Heart left ventricle (tissue), 16 donors: ENCODE data around the gene HEATR9. TPM values are rescaled to one million over a fixed set of nuclear protein-coding genes. Genes with fewer than 3 reads are reported as not detected.

Source experiments
- ATAC-seq, 4 donors: fragments of 200-7000 bp; cut with Tn5 transposase; one replicate each; pipeline ENCODE4 v1.9.1; 2020 to 2022; ENCODE audit warnings: moderate library complexity in 4 of 4, mild to moderate bottlenecking in 3 of 4, moderate number of reproducible peaks in 1 of 4
- DNase-seq, 5 donors: peaks; one replicate each; pipeline ENCODE4 v3.0.0-alpha.2; 2020
- H3K27ac ChIP-seq, 12 donors: fragments of 200-600 bp; sonication (generic) in 4 of 12; one replicate each; pipeline versions ENCODE4 v1.5.0 to v1.8.0; 2016 to 2022; ENCODE audit warnings: mild to moderate bottlenecking in 2 of 12
- H3K27me3 ChIP-seq, 9 donors: fragments of 200-600 bp; sonication (generic) in 2 of 9; one replicate each; pipeline versions ENCODE4 v1.5.1 to v1.8.0; 2016 to 2022; ENCODE audit warnings: mild to moderate bottlenecking in 3 of 9
- H3K36me3 ChIP-seq, 9 donors: fragments of 200-600 bp; sonication (generic) in 2 of 9; one replicate each; pipeline versions ENCODE4 v1.5.0 to v1.8.0; 2018 to 2022; ENCODE audit warnings: mild to moderate bottlenecking in 2 of 9
- H3K4me1 ChIP-seq, 12 donors: fragments of 200-600 bp; sonication (generic) in 4 of 12; one replicate each; pipeline versions ENCODE4 v1.5.0 to v1.8.0; 2016 to 2022; ENCODE audit warnings: mild to moderate bottlenecking in 3 of 12
- H3K4me3 ChIP-seq, 12 donors: fragments of 200-600 bp; sonication (generic) in 4 of 12; one replicate each; pipeline versions ENCODE4 v1.5.0 to v1.8.0; 2017 to 2022; ENCODE audit warnings: mild to moderate bottlenecking in 9 of 12, moderate library complexity in 4 of 12
- H3K9me3 ChIP-seq, 12 donors: fragments of 200-600 bp; sonication (generic) in 4 of 12; one replicate each; pipeline versions ENCODE4 v1.5.0 to v1.8.0; 2016 to 2022; ENCODE audit warnings: mild to moderate bottlenecking in 1 of 12
- POLR2A ChIP-seq, 2 donors: fragments of 450-650 bp; IDR thresholded peaks; one replicate each; pipeline ENCODE4 v1.6.1; 2017; ENCODE audit warnings: antibody characterized with exemption in 2 of 2, mild to moderate bottlenecking in 2 of 2, moderate library complexity in 2 of 2
- WGBS, 4 donors: extraction: QIAGEN DNeasy Blood & Tissue Kit in 2 of 4; methylation state at CpG; one replicate each; pipeline versions ENCODE4 v1.1.5 to v1.1.7; 2013 to 2018; 5-methylcytosine and 5-hydroxymethylcytosine counted together
- intact Hi-C, 10 donors: fragments of 100-400 bp; cut with DNase I; formaldehyde crosslinking; loops; one replicate each; pipeline versions ENCODE4 v1.11.1 to v1.14.2; 2022
- polyA plus RNA-seq, 2 donors: library from polyadenylated mRNA; stranded (reverse); fragments of 200-250 nt; gene quantifications; one replicate each; pipeline ENCODE4 v1.2.3, GENCODE V29; 2013
- total RNA-seq, 9 donors: library from RNA; depleted of rRNA in 2 of 9; stranded (reverse); fragments of >200 nt in 2 of 9; fragmentation: NEBNext Ultra II Directional in 3 of 9; extraction: Animal tissue kit (Norgen Biotek cat#: 25700) in 3 of 9; gene quantifications; one replicate each; pipeline versions ENCODE4 v1.1.0 to v1.2.4, GENCODE V29; 2016 to 2023
- TF ChIP-seq, protein P1 (sequence below), 12 donors: fragments of 200-600 bp; sonication (generic) in 4 of 12; IDR thresholded peaks; one replicate each; pipeline versions ENCODE4 v1.5.0 to v1.8.0; 2018 to 2022; ENCODE audit warnings: antibody characterized with exemption in 12 of 12, mild to moderate bottlenecking in 5 of 12
- donor health status: ischemic (EF 13 %, LVEDD 7.1; RV severe dilation, severe dysfunction).
- donor health status: healthy with polysubstance abuse.
- donor health status: DM: no; HTN: yes; CAD: no.
- donor health status: DM: no; HTN: no; CAD: no.
- donor health status: ischemic (EF 25% LVEDD 6.9; RV normal size, moderate dysfunction).
- donor health status: ischemic (EF 25% LVEDD 5.7; RV mildly dilated, moderate dysfunction).
- donor health status: healthy.
- donor health status: DM: yes; HTN: yes; CAD: no.
- donor health status: ischemic (EF 35%, LVEDD 5.7; RV mildly dilated, moderate dysfunction).
- donor health status: nonischemic (EF 11% LVEDD 7.7; RV severe dilation, severe dysfunction).
- donor health status: DM: yes; HTN: yes; CAD: no.
- donor health status: PGD.
- donor health status: ischemic (EF 29% LVEDD 5.4; RV normal size, mild dysfunction).
- donor health status: nonischemic (EF 23%, LVEDD 6.1; RV moderate dilation, normal function).

Gene HEATR9
- total and polyA plus RNA-seq, 11 donors, result 0.11 TPM; not detected in 9

DNA sequence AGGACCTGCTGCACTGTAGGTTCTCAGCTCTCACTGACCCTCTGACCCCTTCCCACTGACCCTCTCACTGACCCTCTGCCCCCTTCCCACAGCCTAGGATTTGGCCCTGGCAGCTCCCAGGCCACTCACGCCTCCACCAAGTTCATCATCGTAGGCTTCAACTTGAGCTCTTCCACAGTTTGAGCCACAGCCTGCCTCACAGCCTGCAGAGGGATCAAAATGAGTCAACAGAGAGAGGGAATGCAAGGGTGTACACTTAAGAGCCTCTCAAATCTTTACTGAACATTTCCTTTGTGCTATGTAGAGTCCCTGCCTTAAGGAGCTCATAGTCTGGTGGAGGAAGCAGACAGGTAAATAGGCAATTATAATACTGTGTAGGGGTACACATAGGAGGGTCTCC, 12.1 kb downstream of the HEATR9 start:
- Histone ChIP-seq H3K4me1 (no peaks in the 10 kb centered on the region), H3K36me3 (peaks cover 0 to 17% (median 5%) of the 10 kb centered on the region in 9 donors), H3K9me3 (no peaks in the 10 kb centered on the region), H3K27ac (no peak overlapping the region), H3K4me3 (no peak overlapping the region), H3K27me3 (no peaks in the 10 kb centered on the region)
- TF ChIP-seq POLR2A (IDR thresholded peaks at IDR 0.05), result no peak
- TF ChIP-seq, protein P1, sequence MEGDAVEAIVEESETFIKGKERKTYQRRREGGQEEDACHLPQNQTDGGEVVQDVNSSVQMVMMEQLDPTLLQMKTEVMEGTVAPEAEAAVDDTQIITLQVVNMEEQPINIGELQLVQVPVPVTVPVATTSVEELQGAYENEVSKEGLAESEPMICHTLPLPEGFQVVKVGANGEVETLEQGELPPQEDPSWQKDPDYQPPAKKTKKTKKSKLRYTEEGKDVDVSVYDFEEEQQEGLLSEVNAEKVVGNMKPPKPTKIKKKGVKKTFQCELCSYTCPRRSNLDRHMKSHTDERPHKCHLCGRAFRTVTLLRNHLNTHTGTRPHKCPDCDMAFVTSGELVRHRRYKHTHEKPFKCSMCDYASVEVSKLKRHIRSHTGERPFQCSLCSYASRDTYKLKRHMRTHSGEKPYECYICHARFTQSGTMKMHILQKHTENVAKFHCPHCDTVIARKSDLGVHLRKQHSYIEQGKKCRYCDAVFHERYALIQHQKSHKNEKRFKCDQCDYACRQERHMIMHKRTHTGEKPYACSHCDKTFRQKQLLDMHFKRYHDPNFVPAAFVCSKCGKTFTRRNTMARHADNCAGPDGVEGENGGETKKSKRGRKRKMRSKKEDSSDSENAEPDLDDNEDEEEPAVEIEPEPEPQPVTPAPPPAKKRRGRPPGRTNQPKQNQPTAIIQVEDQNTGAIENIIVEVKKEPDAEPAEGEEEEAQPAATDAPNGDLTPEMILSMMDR (IDR thresholded peaks at IDR 0.05), result no peak
- ATAC-seq, result no peak
- WGBS, 4 donors, result 95 to 100% (median 96%) methylated on average over 2 of the region's 2 CpGs
- intact Hi-C loops, result loop anchor here in 1 of 10 donors (10.0 kb wide), 1 partner anchor 288 kb away; no protein-coding TSS in a partner anchor
- no peak for DNase-seq

DNA sequence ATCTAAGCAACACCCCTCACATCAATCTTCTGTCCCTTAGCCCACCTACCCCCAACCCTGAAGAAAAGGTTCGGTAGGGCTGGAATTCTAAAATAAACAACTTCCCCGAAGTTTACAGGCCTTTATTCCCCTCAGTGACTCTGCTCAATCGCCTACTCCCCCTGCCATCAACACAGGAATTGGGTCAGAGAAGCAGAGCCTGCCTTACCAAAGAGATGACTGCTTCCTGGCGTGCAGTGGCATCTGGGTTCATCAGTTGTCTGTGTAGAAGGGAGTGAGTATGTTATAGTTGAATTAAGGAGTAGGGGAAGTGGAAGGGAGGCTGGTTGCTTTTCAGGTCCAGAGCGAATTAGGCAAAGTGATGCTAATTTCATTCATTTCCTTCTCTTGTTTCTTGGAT, 12.7 kb downstream of the HEATR9 start:
- intact Hi-C loops, result loop anchor here in 1 of 10 donors (10.0 kb wide), 1 partner anchor 289 kb away; no protein-coding TSS in a partner anchor
- Histone ChIP-seq H3K27ac (no peak overlapping the region), H3K9me3 (no peaks in the 10 kb centered on the region), H3K36me3 (peaks cover 0 to 22% (median 5%) of the 10 kb centered on the region in 9 donors), H3K27me3 (no peaks in the 10 kb centered on the region), H3K4me1 (no peaks in the 10 kb centered on the region), H3K4me3 (no peak overlapping the region)
- DNase-seq (no peak), ATAC-seq (no peak)
- WGBS, 4 donors, result 83 to 86% (median 85%) methylated on average over 5 of the region's 5 CpGs
- no peak for TF ChIP-seq POLR2A (IDR thresholded peaks at IDR 0.05)
- TF ChIP-seq, protein P1 (IDR thresholded peaks at IDR 0.05), result no peak

DNA sequence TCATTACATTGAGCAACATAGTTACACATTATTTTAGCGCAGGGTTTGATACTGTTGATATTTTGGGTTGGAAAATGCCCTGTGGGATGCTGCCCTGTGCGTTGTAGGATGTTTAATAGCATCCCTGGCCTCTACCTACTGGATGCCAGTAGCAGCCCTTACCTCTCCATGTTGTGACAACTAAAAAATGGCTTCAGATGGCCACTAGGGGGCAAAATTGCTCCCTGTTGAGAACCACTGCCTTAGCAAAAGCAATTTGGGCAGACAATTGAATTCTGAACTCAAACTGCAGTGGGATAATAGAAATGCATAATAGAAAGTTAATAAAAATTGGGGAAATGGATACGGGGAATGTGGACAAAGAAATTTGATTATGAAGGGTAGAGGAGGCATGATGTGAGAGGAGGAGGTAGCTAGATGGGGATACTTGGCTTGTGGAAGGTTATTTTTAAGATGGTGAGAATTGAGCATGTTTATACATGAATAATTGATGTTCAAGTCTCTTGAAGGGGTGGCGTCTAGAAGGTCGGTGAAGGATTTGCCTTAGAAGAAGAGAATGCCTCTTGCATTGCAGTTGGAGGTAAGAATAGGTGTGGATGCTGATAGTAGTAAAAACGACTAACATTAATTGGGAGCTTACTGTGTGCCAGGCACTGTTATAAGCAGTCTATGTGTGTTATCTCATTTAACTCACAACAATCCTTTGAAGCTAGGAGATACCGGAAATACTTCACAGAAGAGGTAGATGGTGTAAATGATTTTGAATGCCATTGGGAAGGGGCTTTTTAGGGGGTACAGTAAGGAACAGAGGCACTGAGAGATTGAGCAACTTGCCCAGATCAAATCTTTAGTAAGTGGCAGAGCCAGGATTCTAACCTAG, 19.0 kb downstream of the HEATR9 start:
- no peaks in the 10 kb centered on the region for H3K27me3 ChIP-seq
- H3K4me3 ChIP-seq, result no peak overlapping the region
- peak in 2 of 4 donors; percentile 43 to 67 for ATAC-seq
- WGBS, 4 donors, result 71 to 77% (median 73%) methylated on average over 7 of the region's 7 CpGs
- TF ChIP-seq, protein P1 (IDR thresholded peaks at IDR 0.05), result peak; percentile 52 to 81 (median 73)
- no peak for TF ChIP-seq POLR2A (IDR thresholded peaks at IDR 0.05)
- peak in 3 of 5 donors; percentile 20 to 44 (median 38) for DNase-seq
- peaks cover 0 to 6% (median 0%) of the 10 kb centered on the region in 12 donors for H3K4me1 ChIP-seq
- H3K36me3 ChIP-seq, result peaks cover 0 to 80% (median 57%) of the 10 kb centered on the region in 9 donors
- H3K27ac ChIP-seq, result no peak overlapping the region
- H3K9me3 ChIP-seq, result no peaks in the 10 kb centered on the region
- intact Hi-C loops, result loop anchor here in 1 of 10 donors (10.0 kb wide), 1 partner anchor 295 kb away; no protein-coding TSS in a partner anchor

DNA sequence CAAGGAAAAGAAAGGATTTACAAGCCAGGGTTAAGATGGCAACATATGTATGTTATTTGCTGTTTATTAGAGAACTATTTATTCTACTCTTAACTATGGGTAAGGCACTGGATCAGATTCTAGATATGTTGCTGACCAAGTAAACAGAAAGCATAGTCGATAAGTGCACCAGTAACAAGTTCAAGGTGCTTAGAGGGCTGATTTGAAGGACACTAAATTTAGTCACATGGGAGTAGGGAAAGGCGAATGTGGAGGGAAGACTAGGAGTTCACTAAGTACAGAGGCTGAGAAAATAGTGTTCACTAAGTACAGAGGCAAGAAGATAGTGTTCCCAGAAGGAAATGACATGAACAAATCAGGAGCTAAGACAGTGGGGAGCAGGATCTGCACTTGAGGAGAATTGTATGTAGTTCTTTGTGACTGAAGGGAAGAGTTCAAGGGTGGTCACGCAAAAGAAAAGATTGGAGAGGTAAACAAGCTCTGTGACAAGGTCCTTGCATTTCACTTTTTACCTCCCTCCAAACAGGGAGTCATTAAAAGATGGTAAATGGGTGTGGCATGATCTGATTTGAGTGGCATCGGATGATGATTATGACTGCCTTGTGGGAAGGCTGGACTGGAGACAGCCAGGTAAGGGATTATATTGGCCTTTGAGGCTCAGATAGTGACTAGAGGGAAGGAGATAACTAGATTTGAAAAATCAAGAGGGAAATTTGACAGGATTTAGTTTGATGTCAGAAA, 20.9 kb downstream of the HEATR9 start:
- WGBS, 4 donors, result 70 to 78% (median 72%) methylated on average over 4 of the region's 4 CpGs
- H3K4me1 ChIP-seq, result peaks cover 0 to 6% (median 0%) of the 10 kb centered on the region in 12 donors
- no peak overlapping the region for H3K27ac ChIP-seq
- ATAC-seq (peak in 2 of 4 donors; percentile 29 to 47), DNase-seq (no peak)
- intact Hi-C loops, result no loop called here
- H3K36me3 ChIP-seq, result peaks cover 2 to 94% (median 73%) of the 10 kb centered on the region in 9 donors
- no peak for TF ChIP-seq POLR2A (IDR thresholded peaks at IDR 0.05)
- TF ChIP-seq, protein P1 (IDR thresholded peaks at IDR 0.05), result no peak
- no peaks in the 10 kb centered on the region for H3K27me3 ChIP-seq
- no peaks in the 10 kb centered on the region for H3K9me3 ChIP-seq
- H3K4me3 ChIP-seq, result no peak overlapping the region
